Lung (tissue), 12 donors: ENCODE data around the gene OR6B3. TPM values are rescaled to one million over a fixed set of nuclear protein-coding genes. Genes with fewer than 3 reads are reported as not detected.

Experiments used
- ATAC-seq: fragments of 200-7000 bp; cut with Tn5 transposase; one replicate; pipeline ENCODE4 v1.9.1; 2020; ENCODE audit warnings: moderate number of reproducible peaks; ENCODE audit not compliant: insufficient read depth, low FRiP score
- DNase-seq, 3 donors: peaks; one replicate each; pipeline ENCODE4 v3.0.0-alpha.2; 2013 to 2017
- H3K27ac ChIP-seq, 2 donors: one replicate each; pipeline ENCODE4 v1.5.1; 2013; ENCODE audit warnings: mild to moderate bottlenecking in 2 of 2, moderate library complexity in 2 of 2, control low read depth in 1 of 2, inconsistent platforms in 1 of 2, low read depth in 1 of 2, low read length in 1 of 2
- H3K27me3 ChIP-seq, 3 donors: one replicate each; pipeline ENCODE4 v1.5.1; 2013; ENCODE audit warnings: low read length in 2 of 3; ENCODE audit not compliant: control insufficient read depth in 3 of 3, insufficient read depth in 3 of 3
- H3K36me3 ChIP-seq, 4 donors: one replicate each; pipeline ENCODE4 v1.5.1; 2013; ENCODE audit warnings: low read length in 4 of 4, mild to moderate bottlenecking in 1 of 4, moderate library complexity in 1 of 4; ENCODE audit not compliant: control insufficient read depth in 4 of 4, insufficient read depth in 4 of 4
- H3K4me1 ChIP-seq, 5 donors: one replicate each; pipeline ENCODE4 v1.5.1; 2013; ENCODE audit warnings: low read length in 5 of 5, mild to moderate bottlenecking in 2 of 5, moderate library complexity in 1 of 5; ENCODE audit not compliant: control insufficient read depth in 5 of 5, insufficient read depth in 5 of 5
- H3K4me3 ChIP-seq: one replicate; pipeline ENCODE4 v1.5.1; 2013; ENCODE audit warnings: mild to moderate bottlenecking, control low read depth, moderate library complexity
- H3K9ac ChIP-seq, 2 donors: one replicate each; pipeline ENCODE4 v1.5.1; 2013; ENCODE audit warnings: low read length in 2 of 2, control low read depth in 1 of 2; ENCODE audit not compliant: insufficient read depth in 1 of 2
- H3K9me3 ChIP-seq, 4 donors: one replicate each; pipeline ENCODE4 v1.5.1; 2013; ENCODE audit warnings: low read length in 3 of 4, mild to moderate bottlenecking in 1 of 4, moderate library complexity in 1 of 4; ENCODE audit not compliant: control insufficient read depth in 4 of 4, insufficient read depth in 3 of 4
- CTCF ChIP-seq: IDR thresholded peaks from 2 replicates; pipeline ENCODE4 v1.5.1; 2012; ENCODE audit warnings: mild to moderate bottlenecking; ENCODE audit errors: control extremely low read depth, extremely low read depth
- WGBS, 2 donors: extraction: QIAGEN DNeasy Blood & Tissue Kit; methylation state at CpG; one replicate each; pipeline ENCODE4 v1.1.7; 2013; 5-methylcytosine and 5-hydroxymethylcytosine counted together
- polyA plus RNA-seq, 2 donors: library from polyadenylated mRNA; stranded (reverse); fragments of 200-250 nt; gene quantifications; one replicate each; pipeline ENCODE4 v1.2.1, GENCODE V29; 2013
- total RNA-seq, 2 donors: library from RNA; depleted of rRNA in 1 of 2; stranded (reverse); fragments of >200 nt in 1 of 2; gene quantifications; one replicate each; pipeline ENCODE4 v1.2.1, GENCODE V29; 2014 to 2021
- donor health status: control.
- donor health status: control.
- donor health status: Bipolar disorder and iron deficiency.
- donor health status: healthy.
- donor health status: DM: yes; HTN: yes; CAD: no.

The OR6B3 gene
- total and polyA plus RNA-seq, 4 donors: not detected

- DNase-seq (no peak), ATAC-seq (no peak)
Measured at GRCh38 chr2:239997686-239998409, 55.5 kb downstream of the OR6B3 start.

More at GRCh38 chr2:239997686-239998409, 55.5 kb downstream of the OR6B3 start:
- no peak overlapping the region for H3K27ac ChIP-seq
- no peak overlapping the region for H3K9ac ChIP-seq
- H3K4me1 ChIP-seq: no peaks in the 10 kb centered on the region
- H3K4me3 ChIP-seq: no peak overlapping the region
- 82 to 90% methylated on average over 9 of the region's 9 CpGs for WGBS, 2 donors
- H3K27me3 ChIP-seq: no peaks in the 10 kb centered on the region
- H3K36me3 ChIP-seq: peaks cover 18 to 43% (median 27%) of the 10 kb centered on the region in 4 donors
- no peak for TF ChIP-seq CTCF
- no peaks in the 10 kb centered on the region for H3K9me3 ChIP-seq

Other genes with a start within 250 kb of the OR6B3 start
- 100 to 1,000 TPM in 1 of 2 donors, 10 to 100 TPM in 1; 76.6 to 101 TPM for gene NDUFA10, start 28.2 kb downstream of the OR6B3 start, total RNA-seq
- 10 to 100 TPM; 56.9 to 66.1 TPM for gene NDUFA10, start 28.2 kb downstream of the OR6B3 start, polyA plus RNA-seq
- gene OR6B2, start 23.1 kb downstream of the OR6B3 start, total RNA-seq: not detected
- not detected for gene OR6B2, start 23.1 kb downstream of the OR6B3 start, polyA plus RNA-seq
- gene COPS9, start 82.8 kb upstream of the OR6B3 start, total RNA-seq: 100 to 1,000 TPM in 1 of 2 donors, 10 to 100 TPM in 1; 52.5 to 113 TPM
- 100 to 1,000 TPM; 184 to 386 TPM for gene COPS9, start 82.8 kb upstream of the OR6B3 start, polyA plus RNA-seq
- gene OTOS, start 87.1 kb upstream of the OR6B3 start, total RNA-seq: not detected
- gene OTOS, start 87.1 kb upstream of the OR6B3 start, polyA plus RNA-seq: not detected